GM12875 (cell line): Measurements from ENCODE around the gene SYNGR1.

Source experiments
- H3K4me3 ChIP-seq: one replicate; pipeline ENCODE4 v1.5.1; 2011; ENCODE audit warnings: low read depth, low read length, control low read depth
- CTCF ChIP-seq: IDR thresholded peaks from 2 replicates; pipeline ENCODE4 v1.5.1; 2011; ENCODE audit warnings: low read depth, mild to moderate bottlenecking, control low read depth, inconsistent platforms, low read length, moderate library complexity, borderline replicate concordance; ENCODE audit not compliant: insufficient read depth

SYNGR1 gene

DNA sequence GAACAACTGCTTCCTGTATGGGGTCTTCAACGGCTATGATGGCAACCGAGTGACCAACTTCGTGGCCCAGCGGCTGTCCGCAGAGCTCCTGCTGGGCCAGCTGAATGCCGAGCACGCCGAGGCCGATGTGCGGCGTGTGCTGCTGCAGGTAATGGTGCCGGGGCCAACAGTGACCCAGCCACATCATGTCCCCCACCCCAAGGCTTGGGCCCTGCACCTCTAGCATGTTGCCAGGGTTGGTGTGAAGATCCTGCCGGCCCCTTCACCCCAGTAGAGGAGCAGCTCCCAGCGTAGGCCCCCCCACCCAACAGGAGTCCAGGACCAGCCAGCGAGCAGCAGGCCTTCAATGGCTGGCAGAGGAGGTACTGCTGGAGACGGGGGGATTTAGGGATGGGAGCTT is 65.7 kb downstream of the SYNGR1 start:
- H3K4me3 ChIP-seq, result no peak overlapping the region
- TF ChIP-seq CTCF, result no peak

DNA sequence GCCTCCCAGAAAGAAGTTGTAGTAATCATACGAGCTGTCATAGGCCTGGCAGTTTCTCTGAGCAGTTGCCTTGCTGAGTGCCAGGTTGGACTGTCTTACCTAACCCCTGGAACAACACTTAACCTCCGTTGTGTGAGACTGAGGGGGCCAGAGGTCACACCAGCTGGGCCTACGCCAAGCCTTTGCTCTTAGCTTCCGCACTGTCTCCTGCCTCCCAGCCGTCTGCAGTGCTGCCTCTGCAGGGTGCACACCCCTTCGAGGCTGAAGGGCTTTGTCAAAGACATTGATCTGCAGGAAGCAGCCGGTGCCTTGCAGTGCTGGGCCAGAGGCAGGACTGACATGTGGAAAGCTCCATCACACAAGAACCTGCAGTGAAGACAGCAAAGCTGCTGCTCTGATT is 66.5 kb downstream of the SYNGR1 start:
- no peak for TF ChIP-seq CTCF
- H3K4me3 ChIP-seq, result no peak overlapping the region

GRCh38 chr22:39417641-39418040 is 67.8 kb downstream of the SYNGR1 start:
- H3K4me3 ChIP-seq, result no peak overlapping the region
- TF ChIP-seq CTCF, result no peak

DNA sequence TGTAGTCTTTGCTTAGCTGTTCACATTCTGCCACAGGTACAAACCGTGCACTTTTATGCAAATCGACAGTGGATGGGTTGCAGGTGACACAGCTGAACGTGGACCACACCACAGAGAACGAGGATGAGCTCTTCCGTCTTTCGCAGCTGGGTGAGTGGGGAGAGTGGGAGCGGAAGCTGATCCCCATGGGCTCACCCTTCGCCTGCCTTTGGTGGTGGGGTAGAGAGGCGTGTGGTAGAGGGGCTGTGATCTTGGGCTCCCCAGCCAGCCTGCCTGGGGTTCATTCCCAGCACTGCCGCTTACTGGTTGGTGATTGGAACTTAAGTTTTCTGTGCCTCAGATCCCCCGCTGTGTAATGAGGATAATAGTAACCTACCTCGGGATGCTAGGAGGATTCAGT is 68.9 kb downstream of the SYNGR1 start:
- H3K4me3 ChIP-seq, result no peak overlapping the region
- TF ChIP-seq CTCF, result no peak

GRCh38 chr22:39419096-39419495 is 69.3 kb downstream of the SYNGR1 start:
- no peak overlapping the region for H3K4me3 ChIP-seq

DNA sequence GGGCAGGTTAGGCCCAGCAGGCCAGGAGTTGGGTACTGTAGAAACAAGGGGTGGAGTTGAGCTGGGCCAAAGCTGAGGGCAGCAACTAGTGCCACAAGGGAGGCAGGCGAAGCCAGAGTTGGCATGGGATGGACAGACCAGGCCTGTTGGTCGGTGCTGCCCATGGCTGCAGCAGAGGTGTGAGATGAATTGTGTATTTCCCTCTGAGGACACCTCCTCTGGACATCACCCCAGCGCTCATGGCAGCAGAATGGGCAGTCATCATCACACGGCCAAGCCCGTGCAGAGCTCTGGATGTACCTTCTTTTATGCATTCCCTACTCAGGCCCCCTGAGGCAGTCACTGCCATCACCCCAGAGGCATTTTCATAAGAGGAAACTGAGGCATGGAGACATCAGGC is 70.1 kb downstream of the SYNGR1 start:
- TF ChIP-seq CTCF, result no peak
- no peak overlapping the region for H3K4me3 ChIP-seq

More at GRCh38 chr22:39419096-39419495, 69.3 kb downstream of the SYNGR1 start:
- TF ChIP-seq CTCF, result no peak

DNA sequence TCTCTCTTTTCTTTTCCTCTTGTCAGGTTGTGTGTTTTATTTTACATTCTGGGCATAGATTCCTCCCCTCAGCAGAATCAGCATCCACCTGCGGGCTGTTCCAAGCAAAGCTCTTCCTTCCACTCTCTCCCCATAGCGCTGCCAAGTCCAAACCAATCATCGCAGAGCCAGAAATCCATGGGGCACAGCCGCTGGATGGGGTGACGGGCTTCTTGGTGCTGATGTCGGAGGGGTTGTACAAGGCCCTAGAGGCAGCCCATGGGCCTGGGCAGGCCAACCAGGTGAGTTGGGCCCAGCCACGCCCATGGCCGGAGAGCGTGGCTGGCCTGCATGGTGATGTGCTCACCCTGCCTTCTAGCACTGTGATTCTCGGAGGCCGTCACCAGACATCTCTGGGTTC is 71.9 kb downstream of the SYNGR1 start:
- H3K4me3 ChIP-seq, result no peak overlapping the region
- no peak for TF ChIP-seq CTCF
